ENCODE measurements around the gene CCDC13.

GRCh38 chr3:42745776-42746454 is 27.1 kb downstream of the CCDC13 start:
- TF ChIP-seq CTCF (IDR thresholded peaks at IDR 0.05 in 2 of 3, conservative IDR thresholded peaks at IDR 0.05 in 1 of 3; ENCODE audit: control insufficient read depth in 2 of 3, extremely low read depth in 1 of 3, insufficient read depth in 1 of 3, low read depth in 3 of 3, low read length in 3 of 3) (no peak), MXI1 (IDR thresholded peaks at IDR 0.05; ENCODE audit: low read depth, low read length) (no peak), SUPT20H (IDR thresholded peaks at IDR 0.05; ENCODE audit: borderline replicate concordance, control insufficient read depth, low read depth, low read length) (no peak), RFX5 (IDR thresholded peaks at IDR 0.05; ENCODE audit: low read depth, low read length) (no peak), SUZ12 (IDR thresholded peaks at IDR 0.05; ENCODE audit: unreplicated experiment) (no peak), ESRRA (IDR thresholded peaks at IDR 0.05; ENCODE audit: low read length) (no peak), ZNF274 (IDR thresholded peaks at IDR 0.05; ENCODE audit: insufficient read depth, insufficient read length) (no peak), POLR2A (IDR thresholded peaks at IDR 0.05; ENCODE audit: low read depth, low read length) (no peak), RAD21 (IDR thresholded peaks at IDR 0.05; ENCODE audit: insufficient read depth, low read depth, low read length) (no peak), EZH2 (IDR thresholded peaks at IDR 0.05; ENCODE audit: borderline replicate concordance, control insufficient read depth, low read depth, low read length) (no peak), JUNB (IDR thresholded peaks at IDR 0.05) (no peak), SP1 (IDR thresholded peaks at IDR 0.05; ENCODE audit: low read depth, low read length) (no peak)

Data from GM12878 (cell line).